Hepatocyte (in vitro differentiated cells): Measurements from ENCODE around the gene CUL1.

ENCODE experiments used
- CTCF ChIP-seq: fragments of 200-600 bp; sonication (generic); IDR thresholded peaks from 2 replicates; pipeline ENCODE4 v1.5.1; 2016; ENCODE audit warnings: antibody characterized with exemption, mild to moderate bottlenecking; ENCODE audit not compliant: poor library complexity
- EZH2 ChIP-seq: fragments of 200-600 bp; sonication (generic); IDR thresholded peaks from 2 replicates; pipeline ENCODE4 v1.6.1; 2016; ENCODE audit warnings: antibody characterized with exemption, mild to moderate bottlenecking, borderline replicate concordance
- EZH2phosphoT487 ChIP-seq: fragments of 200-600 bp; sonication (generic); IDR thresholded peaks from one replicate; pipeline ENCODE4 v1.6.1; 2018; ENCODE audit warnings: antibody characterized with exemption, mild to moderate bottlenecking, low read depth, moderate library complexity; ENCODE audit not compliant: unreplicated experiment, severe bottlenecking

- no peak for TF ChIP-seq CTCF
- no peak for TF ChIP-seq EZH2
- TF ChIP-seq EZH2phosphoT487: no peak
Observed at GRCh38 chr7:148684289-148684830, 14.3 kb upstream of the CUL1 start.
